SK-N-SH treated with all-trans-retinoic acid at 6 μM for 48 hours (cell line): ENCODE results near the gene CDH4.

Experiments used
- ATAC-seq: fragments of 200-7000 bp; cut with Tn5 transposase; 3 replicates; pipeline ENCODE4 v1.9.1; 2020; ENCODE audit warnings: mild to moderate bottlenecking, moderate library complexity
- ARNTL ChIP-seq: fragments of 450-650 bp; formaldehyde crosslinking; IDR thresholded peaks from 2 replicates; pipeline ENCODE4 v1.5.0; 2020; ENCODE audit warnings: low read depth, mild to moderate bottlenecking, moderate library complexity, borderline replicate concordance
- BACH2 ChIP-seq: fragments of 250-450 bp; sonication (Bioruptor Pico); IDR thresholded peaks from 2 replicates; pipeline ENCODE4 v1.9.0; 2021; ENCODE audit warnings: mild to moderate bottlenecking, borderline replicate concordance
- CSDC2 ChIP-seq: fragments of 250-450 bp; sonication (Bioruptor Pico); IDR thresholded peaks from 2 replicates; pipeline ENCODE4 v1.5.0; 2020; ENCODE audit warnings: mild to moderate bottlenecking, moderate library complexity
- ESRRG ChIP-seq: fragments of 250-450 bp; sonication (Bioruptor Pico); IDR thresholded peaks from 2 replicates; pipeline ENCODE4 v1.6.1; 2021; ENCODE audit warnings: mild to moderate bottlenecking
- GLIS3 ChIP-seq: fragments of 250-450 bp; sonication (Bioruptor Pico); IDR thresholded peaks from 2 replicates; pipeline ENCODE4 v1.5.0; 2020; ENCODE audit warnings: mild to moderate bottlenecking, moderate library complexity
- ISL1 ChIP-seq: fragments of 250-450 bp; sonication (Bioruptor Pico); IDR thresholded peaks from 2 replicates; pipeline ENCODE4 v2.1.2; 2022; ENCODE audit warnings: mild to moderate bottlenecking, moderate library complexity
- OSR1 ChIP-seq: fragments of 250-450 bp; sonication (Bioruptor Pico); IDR thresholded peaks from 2 replicates; pipeline ENCODE4 v1.8.0; 2022; ENCODE audit warnings: moderate library complexity, mild to moderate bottlenecking, inconsistent platforms
- PPARA ChIP-seq: fragments of 250-450 bp; sonication (Bioruptor Pico); IDR thresholded peaks from 2 replicates; pipeline ENCODE4 v1.5.0; 2020; ENCODE audit warnings: mild to moderate bottlenecking, borderline replicate concordance
- RARB ChIP-seq: fragments of 250-450 bp; sonication (Bioruptor Pico); IDR thresholded peaks from 2 replicates; pipeline ENCODE4 v1.8.0; 2021; ENCODE audit warnings: mild to moderate bottlenecking, moderate library complexity
- SNAI2 ChIP-seq: fragments of 250-450 bp; sonication (Bioruptor Pico); IDR thresholded peaks from 2 replicates; pipeline ENCODE4 v1.5.0; 2020; ENCODE audit warnings: mild to moderate bottlenecking, moderate library complexity
- TCF4 ChIP-seq: fragments of 250-450 bp; sonication (Bioruptor Pico); IDR thresholded peaks from 2 replicates; pipeline ENCODE4 v1.8.0; 2021; ENCODE audit warnings: mild to moderate bottlenecking, moderate library complexity, borderline replicate concordance
- TOX ChIP-seq: fragments of 250-450 bp; sonication (Bioruptor Pico); IDR thresholded peaks from 2 replicates; pipeline ENCODE4 v1.8.0; 2021; ENCODE audit warnings: mild to moderate bottlenecking, moderate library complexity, borderline replicate concordance
- ZC3H10 ChIP-seq: fragments of 250-450 bp; sonication (Bioruptor Pico); IDR thresholded peaks from 2 replicates; pipeline ENCODE4 v1.5.1; 2021; ENCODE audit warnings: mild to moderate bottlenecking, moderate library complexity
- ZFP3 ChIP-seq: fragments of 250-450 bp; sonication (Bioruptor Pico); IDR thresholded peaks from 2 replicates; pipeline ENCODE4 v1.5.0; 2020; ENCODE audit warnings: mild to moderate bottlenecking, moderate library complexity
- ZFP30 ChIP-seq: fragments of 450-650 bp; formaldehyde crosslinking; IDR thresholded peaks from 2 replicates; pipeline ENCODE4 v1.5.0; 2022; ENCODE audit warnings: mild to moderate bottlenecking, moderate library complexity
- ZNF565 ChIP-seq: fragments of 450-650 bp; formaldehyde crosslinking; conservative IDR thresholded peaks from 2 replicates; pipeline ENCODE4 v1.5.0; 2020; ENCODE audit warnings: low read depth, mild to moderate bottlenecking, moderate library complexity
- ZNF70 ChIP-seq: fragments of 450-650 bp; formaldehyde crosslinking; IDR thresholded peaks from 2 replicates; pipeline ENCODE4 v1.5.0; 2020; ENCODE audit warnings: mild to moderate bottlenecking, moderate library complexity
- ZNF8 ChIP-seq: fragments of 450-650 bp; formaldehyde crosslinking; IDR thresholded peaks from 2 replicates; pipeline ENCODE4 v1.5.0; 2020; ENCODE audit warnings: mild to moderate bottlenecking, moderate library complexity
- TF ChIP-seq, protein P1 (sequence below): fragments of 250-450 bp; sonication (Bioruptor Pico); IDR thresholded peaks from 2 replicates; pipeline ENCODE4 v1.5.1; 2020; ENCODE audit warnings: low read depth, mild to moderate bottlenecking, moderate library complexity
- TF ChIP-seq, protein P2 (sequence below): fragments of 250-450 bp; sonication (Bioruptor Pico); IDR thresholded peaks from 2 replicates; pipeline ENCODE4 v1.5.1; 2021; ENCODE audit warnings: mild to moderate bottlenecking, moderate library complexity
- TF ChIP-seq, protein P3 (sequence below): fragments of 250-450 bp; sonication (Bioruptor Pico); IDR thresholded peaks from 2 replicates; pipeline ENCODE4 v1.8.0; 2020; ENCODE audit warnings: mild to moderate bottlenecking, moderate library complexity, borderline replicate concordance

Gene CDH4

DNA sequence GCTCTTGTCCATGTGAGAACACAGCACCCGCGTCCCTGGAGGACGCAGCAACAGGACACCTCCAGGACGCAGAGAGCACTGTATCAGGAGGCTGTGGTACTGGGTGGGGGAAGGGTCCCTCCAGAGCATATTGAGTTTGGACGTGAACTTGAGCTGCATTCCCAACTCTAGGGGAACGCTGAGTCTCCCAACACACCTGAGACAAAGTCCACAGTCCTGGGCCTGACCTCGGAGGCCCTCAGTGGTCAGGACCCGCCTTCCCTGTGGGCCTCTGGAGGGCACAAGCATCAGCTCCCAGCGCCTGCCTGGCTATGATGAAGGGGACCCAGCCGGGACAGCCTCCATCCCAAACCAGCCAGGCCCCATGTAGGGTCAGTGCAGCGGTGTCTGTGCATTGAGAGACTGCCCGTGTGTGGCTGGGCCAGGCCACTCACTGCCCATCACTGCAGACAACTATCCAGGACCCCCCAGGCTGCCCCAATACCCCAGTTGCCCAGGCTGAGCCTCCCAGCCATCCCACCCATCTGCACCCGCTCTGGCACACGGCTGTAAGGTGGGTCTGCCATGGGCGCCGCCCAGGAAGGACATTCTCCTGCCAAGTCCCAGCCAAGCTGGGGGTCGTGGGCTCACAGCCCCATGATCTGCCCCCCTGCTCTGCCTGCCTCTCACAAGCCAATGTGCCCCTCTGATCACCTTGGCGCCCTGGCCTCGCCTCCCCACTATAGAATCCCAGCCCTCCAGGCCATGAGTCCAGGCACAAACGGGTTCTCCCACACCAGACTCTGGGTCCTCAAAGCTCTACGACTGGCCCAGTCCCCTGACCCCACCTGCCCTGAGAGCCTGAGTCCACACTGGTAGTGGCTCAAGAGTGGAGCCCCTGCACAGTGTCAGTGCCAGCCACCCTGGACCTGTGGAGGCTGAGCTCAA, 697.9 kb downstream of the CDH4 start:
- ATAC-seq, result no peak

DNA sequence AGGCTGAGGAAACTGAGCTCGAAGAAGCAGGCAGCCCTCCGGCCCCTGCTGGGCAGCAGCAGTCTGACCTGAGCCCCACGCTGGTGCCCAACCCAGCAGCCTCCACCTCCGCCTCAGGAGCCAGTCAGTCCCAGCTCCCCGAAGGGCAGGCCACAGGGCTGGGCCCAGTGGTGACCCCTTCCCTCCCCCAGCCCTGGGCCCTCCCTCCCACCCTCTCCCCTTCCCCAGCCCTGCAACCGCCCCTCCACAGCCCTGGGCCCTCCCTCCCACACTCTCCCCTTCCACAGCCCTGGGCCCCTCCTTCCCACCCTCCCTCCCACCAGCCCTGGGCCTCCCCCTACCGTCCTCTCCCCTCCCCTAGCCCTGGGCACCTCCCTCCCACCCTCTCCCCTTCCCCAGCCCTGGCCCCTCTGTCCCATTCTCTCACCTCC, 698.6 kb downstream of the CDH4 start:
- ATAC-seq, result no peak
- TF ChIP-seq ZNF565 (CRISPR knock-in tag) (no peak), ZC3H10 (CRISPR knock-in tag) (no peak), BACH2 (CRISPR knock-in tag) (no peak), OSR1 (CRISPR knock-in tag) (no peak)
- TF ChIP-seq, protein P1, sequence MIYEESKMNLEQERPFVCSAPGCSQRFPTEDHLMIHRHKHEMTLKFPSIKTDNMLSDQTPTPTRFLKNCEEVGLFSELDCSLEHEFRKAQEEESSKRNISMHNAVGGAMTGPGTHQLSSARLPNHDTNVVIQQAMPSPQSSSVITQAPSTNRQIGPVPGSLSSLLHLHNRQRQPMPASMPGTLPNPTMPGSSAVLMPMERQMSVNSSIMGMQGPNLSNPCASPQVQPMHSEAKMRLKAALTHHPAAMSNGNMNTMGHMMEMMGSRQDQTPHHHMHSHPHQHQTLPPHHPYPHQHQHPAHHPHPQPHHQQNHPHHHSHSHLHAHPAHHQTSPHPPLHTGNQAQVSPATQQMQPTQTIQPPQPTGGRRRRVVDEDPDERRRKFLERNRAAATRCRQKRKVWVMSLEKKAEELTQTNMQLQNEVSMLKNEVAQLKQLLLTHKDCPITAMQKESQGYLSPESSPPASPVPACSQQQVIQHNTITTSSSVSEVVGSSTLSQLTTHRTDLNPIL, result no peak
- TF ChIP-seq, protein P2, sequence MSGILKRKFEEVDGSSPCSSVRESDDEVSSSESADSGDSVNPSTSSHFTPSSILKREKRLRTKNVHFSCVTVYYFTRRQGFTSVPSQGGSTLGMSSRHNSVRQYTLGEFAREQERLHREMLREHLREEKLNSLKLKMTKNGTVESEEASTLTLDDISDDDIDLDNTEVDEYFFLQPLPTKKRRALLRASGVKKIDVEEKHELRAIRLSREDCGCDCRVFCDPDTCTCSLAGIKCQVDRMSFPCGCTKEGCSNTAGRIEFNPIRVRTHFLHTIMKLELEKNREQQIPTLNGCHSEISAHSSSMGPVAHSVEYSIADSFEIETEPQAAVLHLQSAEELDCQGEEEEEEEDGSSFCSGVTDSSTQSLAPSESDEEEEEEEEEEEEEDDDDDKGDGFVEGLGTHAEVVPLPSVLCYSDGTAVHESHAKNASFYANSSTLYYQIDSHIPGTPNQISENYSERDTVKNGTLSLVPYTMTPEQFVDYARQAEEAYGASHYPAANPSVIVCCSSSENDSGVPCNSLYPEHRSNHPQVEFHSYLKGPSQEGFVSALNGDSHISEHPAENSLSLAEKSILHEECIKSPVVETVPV (CRISPR knock-in tag), result no peak

More for the DNA sequence above, 697.9 kb downstream of the CDH4 start:
- TF ChIP-seq, protein P2 (CRISPR knock-in tag), result no peak
- TF ChIP-seq ZNF8 (no peak), ZFP3 (CRISPR knock-in tag) (no peak), ISL1 (CRISPR knock-in tag) (no peak), ZNF565 (CRISPR knock-in tag) (no peak), PPARA (CRISPR knock-in tag) (no peak), ZNF70 (CRISPR knock-in tag) (no peak), TOX (CRISPR knock-in tag) (no peak), ESRRG (CRISPR knock-in tag) (no peak), TCF4 (CRISPR knock-in tag) (no peak), ZFP30 (CRISPR knock-in tag) (no peak), CSDC2 (no peak), ARNTL (CRISPR knock-in tag) (no peak)

DNA sequence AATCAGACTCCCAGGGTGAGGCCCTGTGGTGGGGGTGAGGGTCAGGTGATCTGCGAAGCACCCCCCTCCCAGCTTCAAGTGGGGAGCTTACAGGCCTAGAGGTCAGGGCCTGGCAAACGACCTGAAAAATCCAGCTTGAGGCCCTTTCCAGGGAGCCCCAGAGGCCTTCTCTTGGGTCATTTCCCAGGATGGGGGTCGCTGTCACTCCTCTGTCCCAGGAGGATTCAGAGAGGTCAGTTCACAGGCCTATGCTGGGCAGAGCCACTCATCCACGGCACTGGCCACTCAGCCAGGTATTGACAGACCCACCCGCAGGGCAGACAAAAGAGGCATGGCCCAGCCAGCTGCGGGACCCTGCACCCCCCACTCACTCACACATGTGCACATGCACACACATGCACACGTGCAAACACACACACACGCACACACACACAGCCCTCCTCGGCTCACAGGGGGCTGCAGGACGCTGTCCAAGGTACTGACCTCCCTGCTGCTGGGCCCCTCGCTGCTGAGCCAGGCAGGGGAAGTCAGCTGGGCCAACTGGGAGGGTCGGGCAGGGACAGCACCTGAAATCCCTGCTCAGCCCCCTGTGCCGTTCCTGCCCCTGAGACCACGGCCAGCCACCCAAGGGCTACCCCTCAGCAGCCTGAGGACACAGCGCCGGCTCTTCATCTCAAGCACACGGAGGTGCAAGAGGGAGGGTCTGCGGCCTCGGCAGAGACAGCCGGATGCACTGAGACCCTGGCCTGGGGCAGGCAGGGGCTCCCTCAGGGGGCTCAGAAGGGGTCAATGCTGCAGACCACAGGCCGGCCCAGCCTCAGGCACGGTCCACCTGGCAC, 699.9 kb downstream of the CDH4 start:
- ATAC-seq, result no peak

More for the DNA sequence above, 699.9 kb downstream of the CDH4 start:
- TF ChIP-seq ZNF565 (CRISPR knock-in tag), result no peak
- no peak for TF ChIP-seq ARNTL (CRISPR knock-in tag)
- no peak for TF ChIP-seq ZC3H10 (CRISPR knock-in tag)
- TF ChIP-seq OSR1 (CRISPR knock-in tag), result no peak
- no peak for TF ChIP-seq ZFP3 (CRISPR knock-in tag)
- no peak for TF ChIP-seq BACH2 (CRISPR knock-in tag)
- TF ChIP-seq, protein P3, sequence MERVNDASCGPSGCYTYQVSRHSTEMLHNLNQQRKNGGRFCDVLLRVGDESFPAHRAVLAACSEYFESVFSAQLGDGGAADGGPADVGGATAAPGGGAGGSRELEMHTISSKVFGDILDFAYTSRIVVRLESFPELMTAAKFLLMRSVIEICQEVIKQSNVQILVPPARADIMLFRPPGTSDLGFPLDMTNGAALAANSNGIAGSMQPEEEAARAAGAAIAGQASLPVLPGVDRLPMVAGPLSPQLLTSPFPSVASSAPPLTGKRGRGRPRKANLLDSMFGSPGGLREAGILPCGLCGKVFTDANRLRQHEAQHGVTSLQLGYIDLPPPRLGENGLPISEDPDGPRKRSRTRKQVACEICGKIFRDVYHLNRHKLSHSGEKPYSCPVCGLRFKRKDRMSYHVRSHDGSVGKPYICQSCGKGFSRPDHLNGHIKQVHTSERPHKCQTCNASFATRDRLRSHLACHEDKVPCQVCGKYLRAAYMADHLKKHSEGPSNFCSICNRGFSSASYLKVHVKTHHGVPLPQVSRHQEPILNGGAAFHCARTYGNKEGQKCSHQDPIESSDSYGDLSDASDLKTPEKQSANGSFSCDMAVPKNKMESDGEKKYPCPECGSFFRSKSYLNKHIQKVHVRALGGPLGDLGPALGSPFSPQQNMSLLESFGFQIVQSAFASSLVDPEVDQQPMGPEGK (CRISPR knock-in tag), result no peak
- TF ChIP-seq SNAI2 (CRISPR knock-in tag), result no peak
- TF ChIP-seq ZFP30 (CRISPR knock-in tag), result no peak
- TF ChIP-seq, protein P2 (CRISPR knock-in tag), result no peak
- TF ChIP-seq ZNF8, result no peak
- no peak for TF ChIP-seq TCF4 (CRISPR knock-in tag)
- no peak for TF ChIP-seq TOX (CRISPR knock-in tag)
- no peak for TF ChIP-seq ZNF70 (CRISPR knock-in tag)
- no peak for TF ChIP-seq RARB (CRISPR knock-in tag)
- no peak for TF ChIP-seq GLIS3
- TF ChIP-seq ESRRG (CRISPR knock-in tag), result no peak
- TF ChIP-seq PPARA (CRISPR knock-in tag), result no peak
- TF ChIP-seq, protein P1, result no peak
- TF ChIP-seq, all 23 proteins: peak for 0
